Endodermal cell (in vitro differentiated cells): ENCODE results near the gene HNRNPDL. TPM values are rescaled to one million over a fixed set of nuclear protein-coding genes. Genes with fewer than 3 reads are reported as not detected.

Source experiments
- DNase-seq: peaks from one replicate; pipeline ENCODE4 v3.0.0-alpha.2; 2017
- H3K27ac ChIP-seq: 2 replicates; pipeline ENCODE4 v1.5.1; 2013; ENCODE audit warnings: mild to moderate bottlenecking, low read depth, low read length, moderate library complexity
- H3K27me3 ChIP-seq: 2 replicates; pipeline ENCODE4 v1.6.1; 2013; ENCODE audit warnings: mild to moderate bottlenecking, low read length, moderate library complexity; ENCODE audit not compliant: insufficient read depth, control insufficient read depth, poor library complexity, severe bottlenecking
- H3K36me3 ChIP-seq: 2 replicates; pipeline ENCODE4 v1.7.0; 2013; ENCODE audit warnings: mild to moderate bottlenecking, low read length, moderate library complexity; ENCODE audit not compliant: control insufficient read depth, insufficient read depth
- H3K4me1 ChIP-seq: one replicate; pipeline ENCODE4 v1.7.0; 2013; ENCODE audit warnings: low read length; ENCODE audit not compliant: control insufficient read depth, insufficient read depth
- H3K4me3 ChIP-seq: 2 replicates; pipeline ENCODE4 v1.5.1; 2013; ENCODE audit warnings: mild to moderate bottlenecking, low read length, moderate library complexity
- H3K9ac ChIP-seq: 2 replicates; pipeline ENCODE4 v1.6.1; 2013; ENCODE audit warnings: mild to moderate bottlenecking, low read length, moderate library complexity; ENCODE audit not compliant: poor library complexity, severe bottlenecking; ENCODE audit errors: extremely low read depth
- H3K9me3 ChIP-seq: 2 replicates; pipeline ENCODE4 v1.6.1; 2013; ENCODE audit warnings: mild to moderate bottlenecking, low read length, moderate library complexity; ENCODE audit not compliant: control insufficient read depth
- H3K27ac Mint-ChIP-seq: 2 replicates; pipeline ENCODE4 v1.8.0; 2020; ENCODE audit warnings: mixed read lengths
- H3K27me3 Mint-ChIP-seq: 2 replicates; pipeline ENCODE4 v1.8.0; 2021; ENCODE audit warnings: mild to moderate bottlenecking, mixed read lengths; ENCODE audit not compliant: insufficient read depth
- H3K36me3 Mint-ChIP-seq: 2 replicates; pipeline ENCODE4 v1.8.0; 2020; ENCODE audit warnings: low read depth, mixed read lengths
- H3K4me1 Mint-ChIP-seq: 2 replicates; pipeline ENCODE4 v1.8.0; 2020; ENCODE audit warnings: mixed read lengths
- H3K4me3 Mint-ChIP-seq: 2 replicates; pipeline ENCODE4 v1.8.0; 2020; ENCODE audit warnings: mild to moderate bottlenecking, moderate library complexity, mixed read lengths
- H3K9me3 Mint-ChIP-seq: 2 replicates; pipeline ENCODE4 v1.8.0; 2020; ENCODE audit warnings: mild to moderate bottlenecking, mixed read lengths
- WGBS, 2 experiments: methylation state at CpG; one replicate each; pipeline versions ENCODE4 v1.1.5 to v1.1.7; 2013; ENCODE audit warnings: missing lambda C conversion rate in 2 of 2, mixed read lengths in 1 of 2; ENCODE audit not compliant: insufficient coverage in 1 of 2, insufficient read length in 1 of 2; 5-methylcytosine and 5-hydroxymethylcytosine counted together
- total RNA-seq, 2 donors: library from RNA; stranded (reverse); fragmentation: NEBNext Ultra II Directional in 1 of 2; extraction: Animal tissue kit (Norgen Biotek cat#: 25700) in 1 of 2; gene quantifications; 2 replicates in 1 of 2; 3 replicates in 1 of 2; pipeline ENCODE4 v1.2.1, GENCODE V29; 2021
- TF ChIP-seq, protein P1 (sequence below): fragments of 200-600 bp; sonication (generic); conservative IDR thresholded peaks from 2 replicates; pipeline ENCODE4 v1.5.0; 2021; ENCODE audit warnings: antibody characterized with exemption, mild to moderate bottlenecking

The HNRNPDL gene
- total RNA-seq, 2 donors from 2014 or later = 368 to 383 TPM

DNA sequence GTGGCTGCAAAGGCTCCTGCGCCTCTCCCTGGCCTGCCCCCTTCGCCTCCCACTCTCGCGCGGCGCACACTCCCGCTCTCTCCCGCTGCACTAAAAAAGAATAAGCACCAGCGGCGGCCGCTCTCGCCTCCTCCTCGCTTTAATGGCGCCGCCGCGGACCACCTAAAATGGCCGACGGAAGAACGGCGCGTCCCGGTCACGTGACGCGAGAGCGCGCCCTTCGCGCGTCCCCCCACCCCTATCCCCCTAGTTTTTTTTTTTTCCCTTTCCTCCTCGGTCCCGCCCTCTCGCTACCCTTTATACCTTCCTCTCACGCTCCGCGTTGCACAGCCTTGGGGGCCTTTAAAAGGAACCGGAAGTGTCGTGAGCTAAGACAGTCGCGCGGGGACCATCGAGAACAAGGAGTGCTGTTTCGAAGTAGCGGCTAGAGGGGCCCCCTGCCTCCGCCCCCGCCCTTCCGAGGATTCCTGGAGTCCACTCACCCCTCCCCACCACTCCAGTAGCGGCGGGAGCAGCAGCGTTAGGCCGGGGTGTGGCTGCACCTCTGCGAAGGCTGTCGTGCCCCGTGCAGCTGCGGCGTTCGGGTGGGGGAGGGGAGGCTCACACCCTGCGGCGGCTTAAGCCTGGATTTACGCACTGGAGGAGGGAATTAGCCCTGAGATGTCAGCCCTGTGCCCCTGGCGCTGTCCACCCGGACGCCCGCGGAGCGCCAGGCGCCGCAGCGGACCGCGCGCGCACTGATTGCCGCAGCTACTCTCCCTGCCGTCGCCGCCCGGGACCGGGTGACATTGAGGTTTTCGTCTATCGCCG lies 56.2 kb downstream of the HNRNPDL start, which contains the start of gene HNRNPD:
TSS of gene HNRNPD (minus strand) at position 176 of the 810 bp plus-strand sequence. CDS start 313 bp downstream, outside the sequence.
- H3K27ac ChIP-seq = peak within 1 kb of the TSS; percentile 99
- DNase-seq = peak; percentile 100
- H3K4me1 Mint-ChIP-seq = peaks cover 20% of the 10 kb centered on the region

DNA sequence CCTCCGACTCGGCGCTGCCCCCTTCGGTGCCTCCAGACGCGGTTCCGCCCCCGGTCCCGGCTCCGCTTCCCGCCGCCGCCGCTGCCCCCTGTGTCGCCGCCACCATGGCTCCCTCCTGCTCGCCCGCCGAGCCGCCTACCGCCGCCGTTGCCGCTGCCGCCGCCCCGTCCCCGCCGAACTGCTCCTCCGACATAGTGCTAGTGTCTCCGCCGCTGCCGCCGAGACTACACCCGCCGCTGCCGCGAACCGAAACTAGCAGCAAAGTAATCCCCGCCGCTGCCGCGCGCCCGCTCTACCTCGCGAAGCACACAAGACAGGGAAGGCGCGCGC lies 56.8 kb downstream of the HNRNPDL start:
- H3K27me3 Mint-ChIP-seq = peaks cover 6% of the 10 kb centered on the region
- H3K4me3 Mint-ChIP-seq = peak overlapping the region; percentile 94
- peak overlapping the region; percentile 99 for H3K27ac Mint-ChIP-seq
- DNase-seq = no peak
- Histone ChIP-seq H3K36me3 (peaks cover 42% of the 10 kb centered on the region), H3K27me3 (no peaks in the 10 kb centered on the region), H3K9me3 (no peaks in the 10 kb centered on the region), H3K4me1 (no peaks in the 10 kb centered on the region), H3K4me3 (peak overlapping the region; percentile 99), H3K27ac (peak overlapping the region; percentile 99), H3K9ac (peak overlapping the region; percentile 95)
- H3K9me3 Mint-ChIP-seq = no peaks in the 10 kb centered on the region
- TF ChIP-seq, protein P1, sequence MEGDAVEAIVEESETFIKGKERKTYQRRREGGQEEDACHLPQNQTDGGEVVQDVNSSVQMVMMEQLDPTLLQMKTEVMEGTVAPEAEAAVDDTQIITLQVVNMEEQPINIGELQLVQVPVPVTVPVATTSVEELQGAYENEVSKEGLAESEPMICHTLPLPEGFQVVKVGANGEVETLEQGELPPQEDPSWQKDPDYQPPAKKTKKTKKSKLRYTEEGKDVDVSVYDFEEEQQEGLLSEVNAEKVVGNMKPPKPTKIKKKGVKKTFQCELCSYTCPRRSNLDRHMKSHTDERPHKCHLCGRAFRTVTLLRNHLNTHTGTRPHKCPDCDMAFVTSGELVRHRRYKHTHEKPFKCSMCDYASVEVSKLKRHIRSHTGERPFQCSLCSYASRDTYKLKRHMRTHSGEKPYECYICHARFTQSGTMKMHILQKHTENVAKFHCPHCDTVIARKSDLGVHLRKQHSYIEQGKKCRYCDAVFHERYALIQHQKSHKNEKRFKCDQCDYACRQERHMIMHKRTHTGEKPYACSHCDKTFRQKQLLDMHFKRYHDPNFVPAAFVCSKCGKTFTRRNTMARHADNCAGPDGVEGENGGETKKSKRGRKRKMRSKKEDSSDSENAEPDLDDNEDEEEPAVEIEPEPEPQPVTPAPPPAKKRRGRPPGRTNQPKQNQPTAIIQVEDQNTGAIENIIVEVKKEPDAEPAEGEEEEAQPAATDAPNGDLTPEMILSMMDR = no peak
- peaks cover 25% of the 10 kb centered on the region for H3K4me1 Mint-ChIP-seq
- H3K36me3 Mint-ChIP-seq = peaks cover 39% of the 10 kb centered on the region
- WGBS, 2 experiments = 0% methylated on average over 16 to 50 of the region's 50 CpGs

More for the DNA sequence above, 56.2 kb downstream of the HNRNPDL start, which contains the start of gene HNRNPD:
- peak within 1 kb of the TSS; percentile 95 for H3K9ac ChIP-seq
- peaks cover 10% of the 10 kb centered on the region for H3K27me3 Mint-ChIP-seq
- WGBS, 2 experiments = 0% methylated on average over 17 to 83 of the region's 83 CpGs
- H3K4me3 Mint-ChIP-seq = peak within 1 kb of the TSS; percentile 94
- H3K9me3 ChIP-seq = no peaks in the 10 kb centered on the region
- H3K36me3 Mint-ChIP-seq = peaks cover 35% of the 10 kb centered on the region
- H3K4me3 ChIP-seq = peak within 1 kb of the TSS; percentile 99
- TF ChIP-seq, protein P1 = peak; percentile 15
- H3K27ac Mint-ChIP-seq = peak within 1 kb of the TSS; percentile 99
- no peaks in the 10 kb centered on the region for H3K9me3 Mint-ChIP-seq
- no peaks in the 10 kb centered on the region for H3K4me1 ChIP-seq
- H3K27me3 ChIP-seq = no peaks in the 10 kb centered on the region
- peaks cover 36% of the 10 kb centered on the region for H3K36me3 ChIP-seq

Other genes with a start within 250 kb of the HNRNPDL start
- 100 to 1,000 TPM; 462 to 562 TPM for gene HNRNPD, start 56.5 kb downstream of the HNRNPDL start, total RNA-seq
- gene ENOPH1, start 128 bp upstream of the HNRNPDL start, total RNA-seq = 10 to 100 TPM; 47.1 to 57.3 TPM
- gene TMEM150C, start 131.5 kb upstream of the HNRNPDL start, total RNA-seq = 10 to 100 TPM; 29.3 to 32.8 TPM